8988T (cell line): ENCODE results near the gene ST3GAL6.

ENCODE experiments used
- DNase-seq: peaks from one replicate; pipeline ENCODE4 v3.0.0; 2011

Gene ST3GAL6

GRCh38 chr3:98763076-98763475, at the start of gene ST3GAL6:
ST3GAL6 (plus strand) TSS chr3:98763340; CDS start chr3:98768441, 5,101 bp downstream.
- no peak for DNase-seq

GRCh38 chr3:98713984-98714383, 49.2 kb upstream of the ST3GAL6 start:
- DNase-seq: no peak

- no peak for DNase-seq
Measured at GRCh38 chr3:98717584-98717983, 45.6 kb upstream of the ST3GAL6 start.

GRCh38 chr3:98718730-98719129, 44.4 kb upstream of the ST3GAL6 start:
- no peak for DNase-seq

- DNase-seq: no peak
Measured at GRCh38 chr3:98721776-98722175, 41.4 kb upstream of the ST3GAL6 start.

- no peak for DNase-seq
Measured at GRCh38 chr3:98722389-98722788, 40.8 kb upstream of the ST3GAL6 start.

GRCh38 chr3:98725352-98725751, 37.8 kb upstream of the ST3GAL6 start:
- DNase-seq: no peak

- no peak for DNase-seq
Measured at GRCh38 chr3:98726084-98726483, 37.1 kb upstream of the ST3GAL6 start.

GRCh38 chr3:98727638-98728037, 35.5 kb upstream of the ST3GAL6 start:
- DNase-seq: no peak

- DNase-seq: no peak
Measured at GRCh38 chr3:98728672-98729071, 34.5 kb upstream of the ST3GAL6 start.

- DNase-seq: no peak
Measured at GRCh38 chr3:98730338-98730737, 32.8 kb upstream of the ST3GAL6 start.

- no peak for DNase-seq
Measured at GRCh38 chr3:98730886-98731537, 32.1 kb upstream of the ST3GAL6 start.

GRCh38 chr3:98731720-98732285, 31.3 kb upstream of the ST3GAL6 start:
- no peak for DNase-seq

- peak; percentile 53 for DNase-seq
Measured at GRCh38 chr3:98732286-98733052, 30.7 kb upstream of the ST3GAL6 start.

GRCh38 chr3:98733053-98733811, 29.9 kb upstream of the ST3GAL6 start:
- DNase-seq: peak; percentile 37

- DNase-seq: no peak
Measured at GRCh38 chr3:98733812-98734281, 29.3 kb upstream of the ST3GAL6 start.

- DNase-seq: no peak
Measured at GRCh38 chr3:98734306-98734705, 28.8 kb upstream of the ST3GAL6 start.

- DNase-seq: no peak
Measured at GRCh38 chr3:98734735-98735134, 28.4 kb upstream of the ST3GAL6 start.

GRCh38 chr3:98735296-98735695, 27.8 kb upstream of the ST3GAL6 start:
- no peak for DNase-seq

- DNase-seq: no peak
Measured at GRCh38 chr3:98735761-98736269, 27.3 kb upstream of the ST3GAL6 start.

GRCh38 chr3:98737301-98737700, 25.8 kb upstream of the ST3GAL6 start:
- no peak for DNase-seq

- DNase-seq: no peak
Measured at GRCh38 chr3:98739266-98739665, 23.9 kb upstream of the ST3GAL6 start.

- no peak for DNase-seq
Measured at GRCh38 chr3:98740324-98740723, 22.8 kb upstream of the ST3GAL6 start.
